DMS114 treated with DMSO at 0.1 percent for 48 hours (cell line): ENCODE results near the gene CCDC82.

Source experiments
- DNase-seq: peaks from one replicate; lab custom pipeline; 2025; ENCODE audit not compliant: unreplicated experiment; lab: John Stamatoyannopoulos, UW

CCDC82 gene

DNA sequence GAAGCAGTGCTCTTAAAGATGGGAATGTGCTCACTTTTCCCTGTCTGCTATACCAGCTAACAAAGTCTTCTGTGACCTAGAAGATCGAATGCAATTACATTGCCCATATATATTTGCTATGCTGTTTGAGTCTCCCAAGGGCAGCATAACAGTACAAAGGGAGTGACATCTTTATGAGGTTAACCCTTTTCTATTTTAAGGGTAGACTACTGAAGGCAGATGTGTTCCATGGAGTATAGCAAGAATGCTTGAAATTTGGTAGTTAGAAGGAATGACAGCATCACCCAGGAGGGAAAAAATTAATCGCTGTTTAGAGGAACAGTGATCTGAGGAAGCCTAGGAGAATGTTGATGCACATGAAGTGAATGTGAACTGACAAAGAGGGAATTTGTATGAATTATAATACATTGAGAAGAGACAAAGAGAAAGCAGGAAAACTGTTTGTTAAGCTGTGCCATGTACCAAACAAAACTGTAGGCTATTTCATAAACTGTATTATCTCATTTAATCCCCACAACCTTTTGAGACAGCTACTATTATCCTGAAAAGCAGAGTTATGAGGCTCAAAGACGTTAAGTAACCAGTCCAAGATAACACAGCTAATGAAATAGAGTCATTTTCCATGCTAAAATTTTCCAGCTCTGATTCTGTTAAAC lies 59.7 kb downstream of the CCDC82 start:
- DNase-seq: no peak

DNA sequence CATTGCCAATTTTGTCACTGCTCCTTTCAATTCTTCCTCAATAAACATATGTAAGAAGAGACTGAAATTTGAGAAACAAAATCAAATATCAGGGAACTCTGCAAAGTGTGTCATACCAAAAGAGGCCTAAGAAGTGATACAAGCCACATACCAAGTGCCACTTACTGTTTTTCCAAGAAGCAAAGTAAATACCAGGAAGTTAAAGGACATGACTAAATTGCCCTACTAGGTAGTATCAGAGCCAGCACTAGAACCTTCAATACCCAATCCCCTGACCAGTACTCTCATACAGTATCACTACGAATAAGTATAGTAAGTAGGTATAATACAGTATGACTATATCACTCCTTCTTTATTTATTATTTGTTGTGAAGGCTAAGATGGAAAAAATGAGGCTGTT lies 60.3 kb downstream of the CCDC82 start:
- no peak for DNase-seq

DNA sequence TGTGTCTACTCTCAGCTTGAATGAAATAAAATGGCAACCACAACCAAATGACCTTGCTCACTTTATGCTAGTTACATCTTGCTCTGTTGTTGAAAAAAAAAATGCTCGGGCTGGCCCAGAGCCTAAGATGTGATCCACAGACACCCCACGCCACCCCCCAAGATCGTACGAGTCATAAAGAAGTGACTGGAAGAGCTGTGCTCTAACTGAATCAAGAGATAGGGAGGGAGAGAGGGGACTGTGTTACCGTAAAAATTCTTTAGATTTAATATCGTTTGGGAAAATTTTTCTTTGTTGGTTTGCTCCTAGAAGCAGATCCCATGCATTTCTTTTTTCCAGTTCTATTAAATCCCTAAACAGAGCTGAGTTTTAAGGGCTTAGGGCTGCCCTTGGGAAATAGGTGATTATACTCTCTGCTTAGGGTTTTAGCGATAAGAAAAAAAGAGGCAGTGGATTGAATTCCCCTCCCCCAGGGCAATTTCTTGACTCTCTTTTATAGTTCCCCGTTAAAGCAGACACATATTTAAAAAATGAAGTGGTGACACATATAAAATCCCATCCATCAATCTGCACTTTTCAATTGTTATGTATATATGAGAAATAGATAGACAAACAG lies 61.2 kb downstream of the CCDC82 start:
- no peak for DNase-seq

GRCh38 chr11:96326959-96327358 lies 62.8 kb downstream of the CCDC82 start:
- no peak for DNase-seq

DNA sequence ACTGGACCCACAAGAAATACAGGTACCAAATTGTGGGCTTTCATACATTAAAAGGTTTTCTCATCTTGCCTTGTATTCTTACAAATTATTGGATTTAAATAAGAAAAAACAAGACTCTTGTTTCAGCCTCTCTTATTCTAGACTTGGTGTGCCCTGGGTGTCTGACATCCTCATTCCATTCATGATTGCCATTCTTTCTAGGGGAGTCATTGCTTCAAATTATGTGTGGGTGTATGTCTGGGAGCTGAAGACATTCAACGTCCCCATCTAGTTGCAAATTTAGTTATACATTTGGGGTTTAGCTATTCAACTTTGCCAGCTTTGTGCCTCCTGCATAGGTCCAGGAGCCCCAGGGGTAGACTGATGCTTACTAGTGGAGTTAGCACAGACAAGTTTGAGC lies 64.8 kb downstream of the CCDC82 start:
- no peak for DNase-seq

DNA sequence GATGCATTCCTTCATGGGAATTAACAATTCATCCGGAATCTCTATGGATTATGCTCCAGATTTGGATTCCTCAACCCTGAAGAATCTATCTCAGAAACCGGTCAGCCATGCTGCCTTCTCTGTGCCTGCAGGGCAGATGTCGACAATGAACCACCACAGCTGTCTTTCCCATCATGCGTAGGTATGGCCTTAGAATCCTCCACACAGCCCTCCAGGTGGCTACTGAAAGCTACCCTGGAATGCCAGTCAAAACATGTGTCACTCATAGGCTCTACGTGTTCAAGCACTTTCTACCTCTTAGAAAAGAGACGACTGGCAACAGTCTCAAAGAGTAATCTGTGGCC lies 66.1 kb downstream of the CCDC82 start:
- DNase-seq: no peak

GRCh38 chr11:96322775-96323641 lies 66.7 kb downstream of the CCDC82 start:
- DNase-seq: no peak

DNA sequence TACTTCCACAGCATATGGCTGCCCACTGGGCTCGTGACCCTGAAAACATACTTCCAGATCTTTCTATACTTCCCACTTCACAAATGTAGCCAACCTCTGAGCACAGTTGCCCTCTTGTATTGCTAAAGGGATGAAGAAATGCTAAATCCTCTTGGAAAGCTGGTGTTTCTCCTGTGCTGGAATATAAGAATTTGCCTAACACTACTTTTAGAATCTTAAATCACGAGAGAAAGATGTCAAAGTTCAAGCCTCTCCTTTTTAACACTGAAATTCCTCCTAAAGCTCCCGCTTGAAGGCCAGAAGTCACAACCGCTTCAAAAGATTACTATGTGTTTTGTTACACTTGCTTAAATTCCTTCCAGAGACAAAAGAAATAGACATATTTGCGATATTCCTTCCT lies 68.6 kb downstream of the CCDC82 start:
- DNase-seq: no peak

- DNase-seq: no peak
Measured at GRCh38 chr11:96319898-96320656, 69.6 kb downstream of the CCDC82 start.

DNA sequence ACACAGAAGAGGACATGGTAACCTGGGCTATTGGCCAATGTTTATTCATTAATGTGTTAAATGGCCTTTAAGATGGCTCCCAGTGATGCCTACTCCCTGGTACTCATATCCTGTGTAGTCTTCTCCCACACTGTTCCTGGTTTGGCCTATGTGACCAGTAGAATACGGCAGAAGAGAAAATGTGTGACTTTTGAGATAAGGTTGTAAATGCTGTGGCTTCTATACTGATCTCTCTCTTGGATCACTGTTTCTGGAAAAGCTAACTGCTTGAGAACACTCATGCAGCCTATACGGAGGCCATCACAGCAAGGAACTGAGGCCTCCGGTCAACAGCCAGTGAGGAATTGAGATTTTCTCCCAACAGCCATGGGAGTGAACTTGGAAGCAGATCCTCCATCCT lies 70.9 kb downstream of the CCDC82 start:
- no peak for DNase-seq

- DNase-seq: no peak
Measured at GRCh38 chr11:96318399-96318798, 71.3 kb downstream of the CCDC82 start.

DNA sequence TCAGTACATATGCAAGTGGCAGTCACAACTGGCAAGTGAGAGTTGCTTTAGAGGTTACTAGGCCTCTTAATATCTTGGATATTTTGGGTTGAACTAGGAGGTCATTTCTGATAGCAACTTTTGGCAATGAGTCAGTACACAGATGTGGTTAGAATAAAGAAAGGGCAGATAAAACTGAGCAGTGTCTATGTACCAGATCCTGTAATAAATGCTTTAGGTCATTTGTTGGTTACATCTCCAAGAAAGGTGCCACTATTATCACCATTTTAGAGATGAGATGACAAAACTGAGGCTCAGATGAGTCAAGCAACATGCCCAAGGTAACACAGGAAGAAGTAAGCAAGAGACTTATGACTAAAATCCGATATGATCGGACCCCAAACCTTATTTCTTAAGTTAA lies 71.7 kb downstream of the CCDC82 start:
- DNase-seq: no peak

DNA sequence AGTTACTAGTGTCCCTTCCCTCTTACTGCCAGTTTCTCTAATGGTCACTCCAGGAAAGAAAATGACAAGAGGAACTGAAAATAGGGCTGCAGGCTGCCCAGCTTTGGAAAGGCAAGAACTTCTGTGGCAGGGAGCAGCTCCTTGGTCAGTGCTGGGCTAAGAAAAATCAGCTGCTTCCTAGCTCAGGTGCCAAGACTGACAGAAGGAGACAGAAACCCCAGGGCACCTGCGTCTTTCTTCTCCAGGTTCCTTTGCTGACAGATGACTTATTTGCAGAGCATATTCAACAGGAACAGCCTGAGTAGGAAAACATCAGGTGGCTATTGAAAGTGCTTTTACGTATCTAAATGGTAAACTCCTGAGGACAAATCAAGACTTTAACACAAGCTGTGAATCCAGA lies 72.1 kb downstream of the CCDC82 start:
- no peak for DNase-seq

DNA sequence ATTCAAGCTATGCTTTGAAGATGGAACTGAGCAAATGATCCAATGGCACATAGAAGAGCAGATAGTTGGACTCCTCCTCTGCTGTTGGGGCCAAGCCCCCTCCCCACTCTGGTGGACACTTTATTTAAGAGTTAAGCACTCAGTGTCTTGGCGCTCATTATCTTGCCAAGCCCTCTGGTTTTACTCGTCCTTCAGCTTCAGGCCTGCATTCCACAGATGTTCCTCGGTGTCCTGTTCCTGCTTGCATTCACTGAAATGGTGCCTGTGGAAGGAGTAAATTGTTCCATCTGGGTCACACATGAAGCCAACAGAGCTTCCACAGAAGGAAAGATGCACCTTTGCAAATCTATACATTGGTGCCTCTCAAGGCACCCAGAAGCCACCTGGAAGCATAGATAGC lies 72.8 kb downstream of the CCDC82 start:
- DNase-seq: no peak

- DNase-seq: no peak
Measured at GRCh38 chr11:96315476-96315875, 74.2 kb downstream of the CCDC82 start.

- no peak for DNase-seq
Measured at GRCh38 chr11:96314326-96315020, 75.2 kb downstream of the CCDC82 start.

- DNase-seq: no peak
Measured at GRCh38 chr11:96313163-96313562, 76.5 kb downstream of the CCDC82 start.

GRCh38 chr11:96311120-96311568 lies 78.6 kb downstream of the CCDC82 start:
- no peak for DNase-seq

DNA sequence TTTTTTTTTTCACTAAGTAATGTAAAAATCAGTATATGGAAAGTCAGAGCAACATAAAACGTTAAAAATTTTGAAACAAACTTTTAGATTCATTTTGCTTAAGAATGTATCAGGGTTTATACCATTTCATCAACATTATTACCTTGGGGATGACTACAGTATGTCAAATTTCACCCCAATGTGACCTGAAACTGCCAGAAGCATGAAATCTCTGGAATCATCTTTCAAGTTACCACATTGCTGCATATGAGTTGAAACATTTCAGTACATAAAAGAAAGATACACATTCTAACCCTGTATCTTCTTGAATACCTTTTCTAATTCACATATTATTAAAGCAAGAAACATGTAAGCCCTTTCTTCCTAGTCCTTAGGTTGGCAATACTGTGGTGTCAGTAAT lies 79.5 kb downstream of the CCDC82 start:
- DNase-seq: no peak

DNA sequence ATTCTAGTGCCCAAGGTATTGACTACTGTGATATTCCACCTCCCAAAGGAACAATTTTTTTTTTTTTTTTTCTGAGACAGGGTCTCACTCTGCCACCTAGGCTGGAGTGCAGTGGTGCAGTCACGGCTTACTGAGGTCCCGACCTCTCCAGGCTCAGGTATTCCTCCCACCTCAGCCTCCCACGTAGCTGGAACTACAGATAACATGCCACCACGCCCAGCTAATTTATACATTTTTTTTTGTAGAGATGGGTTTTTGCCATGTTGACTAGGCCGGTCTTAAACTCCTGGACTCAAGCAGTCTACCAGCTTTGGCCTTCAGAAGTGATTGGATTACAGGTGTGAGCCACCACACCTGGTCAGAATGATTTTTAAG lies 80.1 kb downstream of the CCDC82 start:
- no peak for DNase-seq
